COLO668 (cell line): ENCODE results near the gene OR2W1.
A peak's percentile ranks its signal among the peaks of the same experiment; 100 is the strongest.

ENCODE experiments used
- DNase-seq: peaks from one replicate; lab custom pipeline; 2025; ENCODE audit not compliant: unreplicated experiment; lab: John Stamatoyannopoulos, UW

OR2W1 gene, protein sequence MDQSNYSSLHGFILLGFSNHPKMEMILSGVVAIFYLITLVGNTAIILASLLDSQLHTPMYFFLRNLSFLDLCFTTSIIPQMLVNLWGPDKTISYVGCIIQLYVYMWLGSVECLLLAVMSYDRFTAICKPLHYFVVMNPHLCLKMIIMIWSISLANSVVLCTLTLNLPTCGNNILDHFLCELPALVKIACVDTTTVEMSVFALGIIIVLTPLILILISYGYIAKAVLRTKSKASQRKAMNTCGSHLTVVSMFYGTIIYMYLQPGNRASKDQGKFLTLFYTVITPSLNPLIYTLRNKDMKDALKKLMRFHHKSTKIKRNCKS

DNA sequence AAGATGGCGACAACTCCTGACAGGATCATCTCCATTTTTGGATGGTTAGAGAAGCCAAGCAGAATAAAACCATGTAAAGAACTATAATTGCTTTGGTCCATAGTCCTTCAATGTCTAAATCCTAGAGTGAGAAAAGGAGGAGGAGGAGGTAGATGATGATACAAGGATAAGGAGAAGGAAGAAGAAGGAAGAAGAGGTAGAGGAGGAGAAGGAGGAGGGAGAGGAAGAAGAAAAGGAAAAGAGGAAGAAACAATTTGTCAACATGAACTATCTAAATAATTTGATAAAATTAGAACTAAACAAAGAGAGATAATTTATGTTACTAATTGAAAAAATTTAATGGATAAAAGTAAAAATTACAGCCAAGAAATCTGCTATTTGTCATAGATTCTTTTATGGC lies at the start of gene OR2W1:
TSS of gene OR2W1 (minus strand) at position 101 of the 400 bp plus-strand sequence. CDS start at position 101, 0 bp downstream.
- no peak for DNase-seq

DNA sequence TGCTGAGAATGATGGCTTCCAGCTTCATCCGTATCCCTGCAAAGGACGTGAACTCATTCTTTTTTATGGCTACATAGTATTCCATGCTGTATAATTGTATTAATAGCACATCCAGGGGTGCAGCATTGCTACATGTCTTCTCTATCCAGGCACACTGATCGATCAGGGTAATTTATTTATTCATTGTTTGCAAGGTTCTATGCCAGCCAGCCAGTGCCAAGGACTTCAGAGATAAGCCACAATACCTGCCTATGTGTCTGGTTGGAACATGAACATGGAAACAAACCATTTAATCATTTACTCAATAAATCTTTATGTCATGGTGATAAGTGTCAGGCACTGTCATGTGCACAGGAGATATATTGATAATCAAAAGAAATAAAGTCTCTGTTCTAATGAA lies 48.0 kb upstream of the OR2W1 start:
- no peak for DNase-seq

DNA sequence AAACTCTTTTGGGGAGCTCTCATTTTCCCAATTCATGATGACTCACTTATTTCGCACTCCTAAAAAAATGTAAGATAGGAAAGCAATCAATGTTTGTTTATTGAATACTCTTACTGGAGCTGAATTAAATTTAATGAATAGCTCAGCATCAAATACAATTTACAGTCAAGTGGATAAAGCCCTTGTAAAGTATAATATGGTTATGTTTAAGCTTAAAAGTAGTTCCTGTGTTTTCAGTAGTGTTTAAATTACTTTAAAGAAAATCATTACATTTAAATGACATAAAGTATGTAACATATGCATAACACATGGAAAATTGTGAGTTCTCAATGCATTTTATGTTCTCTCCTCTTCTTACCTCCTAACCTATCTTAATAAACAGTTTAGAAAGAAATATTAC lies 42.2 kb upstream of the OR2W1 start, which contains the start of gene OR2B3:
TSS of gene OR2B3 (minus strand) at position 101 of the 400 bp plus-strand sequence. CDS start at position 36, 65 bp downstream.
- DNase-seq, result no peak

DNA sequence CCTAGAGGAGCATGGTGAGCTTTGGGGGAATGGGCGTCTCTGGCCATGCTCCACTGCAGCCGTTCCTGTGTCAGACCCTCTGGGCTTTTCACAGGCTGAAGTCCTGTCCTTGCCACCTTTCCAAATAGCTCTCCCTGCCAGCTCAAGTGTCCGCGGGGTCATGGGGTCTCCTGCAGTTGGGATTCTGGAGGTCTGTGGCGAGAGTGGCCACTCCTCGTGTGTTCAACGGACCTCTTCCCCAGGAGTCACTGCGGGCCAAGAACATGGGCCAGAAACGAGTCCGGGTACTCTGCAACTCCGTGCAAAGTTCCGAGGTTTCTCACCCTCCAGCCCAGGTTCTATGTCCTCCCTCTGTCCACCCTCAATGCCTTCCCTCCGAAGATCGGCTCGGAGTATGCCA lies 37.5 kb upstream of the OR2W1 start:
- no peak for DNase-seq

DNA sequence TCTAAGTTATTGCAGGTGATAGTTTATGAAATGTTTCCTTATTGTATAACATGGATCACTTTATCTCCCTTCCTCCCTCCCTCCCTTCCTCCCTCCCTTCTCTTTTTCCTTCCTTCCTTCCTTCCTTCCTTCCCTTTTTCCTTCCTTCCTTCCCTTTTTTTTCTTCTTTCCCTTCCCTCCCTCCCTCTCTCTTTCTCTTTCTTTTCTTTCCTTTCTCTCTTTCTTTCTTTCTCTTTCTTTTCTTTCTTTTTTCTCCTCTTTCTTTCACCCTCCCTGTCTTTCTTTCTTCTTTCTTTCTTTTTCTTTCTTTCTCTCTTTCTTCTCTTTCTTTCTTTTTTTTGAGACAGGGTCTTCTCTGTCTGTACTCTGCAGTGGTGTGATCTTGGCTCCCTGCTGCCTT lies 36.3 kb upstream of the OR2W1 start:
- DNase-seq, result no peak

DNA sequence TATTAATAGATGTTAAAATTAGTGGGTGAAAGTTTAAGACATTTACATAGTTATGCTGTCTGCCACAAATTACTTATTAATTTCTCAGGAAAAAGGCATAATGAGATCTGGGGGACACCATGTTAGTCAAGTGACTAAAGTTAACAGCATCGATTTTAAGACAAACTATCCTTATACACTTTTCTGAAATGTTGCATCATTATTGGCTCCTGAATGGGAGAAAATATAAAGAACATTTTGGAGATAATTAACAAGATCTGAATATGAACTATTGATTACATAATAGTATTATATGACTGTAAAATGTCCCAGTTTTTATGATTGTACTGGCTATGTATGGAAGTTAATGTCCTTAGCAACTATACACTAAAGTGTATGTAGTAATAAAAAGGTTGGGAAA lies 34.2 kb upstream of the OR2W1 start:
- DNase-seq, result no peak

DNA sequence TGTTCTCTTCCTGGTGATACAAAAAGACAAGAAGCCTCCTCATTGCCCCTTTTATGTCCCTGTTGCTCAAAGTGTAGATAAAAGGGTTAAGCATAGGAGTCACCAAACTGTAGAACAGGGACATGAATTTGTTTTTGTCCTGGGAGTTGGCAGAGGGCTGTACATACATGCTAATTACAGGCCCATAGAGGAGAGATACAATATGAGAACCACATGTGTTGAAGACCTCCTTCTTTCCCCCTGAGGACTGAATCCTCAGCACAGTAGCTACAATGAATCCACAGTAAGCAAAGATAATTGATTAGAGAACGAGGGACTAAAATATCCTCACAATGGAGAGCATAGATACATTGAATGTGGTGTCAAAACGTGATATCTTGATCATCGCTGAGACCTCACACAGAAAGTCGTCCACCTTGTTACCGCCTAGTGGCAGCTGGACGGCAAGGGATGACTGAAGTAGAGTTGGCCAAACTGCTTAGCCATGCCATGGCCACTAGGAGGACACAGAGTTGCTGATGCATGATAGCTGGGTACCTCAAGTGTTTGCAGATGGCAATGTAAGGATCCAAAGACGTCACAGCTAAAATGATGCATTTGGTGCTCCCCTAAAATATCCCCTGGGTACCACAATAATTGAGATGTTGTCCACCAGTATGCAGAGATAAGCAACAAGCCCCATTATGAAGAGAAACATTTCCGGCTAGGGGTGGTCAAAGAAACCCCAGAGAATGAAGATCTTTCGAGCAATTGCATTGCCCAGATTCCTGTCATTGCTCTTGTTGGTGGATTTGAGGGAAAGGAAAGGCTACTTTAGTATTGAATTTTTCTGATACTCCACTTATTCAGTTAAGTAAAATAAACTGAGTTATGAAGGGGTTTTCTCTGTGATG lies 27.1 kb upstream of the OR2W1 start:
- peak; percentile 2 for DNase-seq

DNA sequence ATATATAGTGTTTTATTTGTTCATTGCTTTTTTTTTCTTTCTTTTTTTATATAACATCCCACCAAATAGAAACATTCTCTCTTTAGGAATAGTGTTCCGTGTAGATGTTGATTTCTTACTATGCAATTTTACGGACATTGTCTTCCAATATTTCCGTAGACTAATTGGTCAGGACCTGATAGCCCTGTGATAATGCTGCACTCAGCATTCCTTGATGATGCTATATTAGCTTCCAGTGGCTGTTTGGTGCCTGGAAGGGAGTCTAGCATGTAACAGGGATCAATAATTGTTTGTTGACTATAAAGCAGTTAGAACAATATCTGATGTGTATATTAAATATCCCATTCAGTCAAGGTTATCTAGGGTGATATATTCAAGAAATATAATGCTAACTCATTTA lies 6.7 kb upstream of the OR2W1 start:
- DNase-seq, result no peak

DNA sequence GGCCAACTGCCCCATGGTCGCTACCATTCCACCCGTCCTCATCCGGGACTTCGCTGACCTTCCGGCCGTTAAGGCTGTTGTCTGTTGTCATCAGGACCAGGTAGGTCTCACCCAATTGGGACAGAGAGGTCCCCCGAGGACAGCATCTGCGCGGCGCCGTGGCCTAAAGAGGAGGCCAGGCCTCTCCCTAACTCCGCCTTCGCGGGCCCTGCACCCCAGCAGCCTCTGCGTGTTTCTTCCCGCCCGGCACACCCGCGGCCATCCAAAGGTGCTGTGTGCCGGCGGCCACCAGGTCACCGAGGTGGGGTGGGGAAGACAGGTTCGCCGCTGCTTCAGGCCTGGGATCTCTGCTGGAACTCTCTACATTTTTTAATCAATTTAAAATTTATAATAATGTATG lies 9.0 kb downstream of the OR2W1 start:
- no peak for DNase-seq

DNA sequence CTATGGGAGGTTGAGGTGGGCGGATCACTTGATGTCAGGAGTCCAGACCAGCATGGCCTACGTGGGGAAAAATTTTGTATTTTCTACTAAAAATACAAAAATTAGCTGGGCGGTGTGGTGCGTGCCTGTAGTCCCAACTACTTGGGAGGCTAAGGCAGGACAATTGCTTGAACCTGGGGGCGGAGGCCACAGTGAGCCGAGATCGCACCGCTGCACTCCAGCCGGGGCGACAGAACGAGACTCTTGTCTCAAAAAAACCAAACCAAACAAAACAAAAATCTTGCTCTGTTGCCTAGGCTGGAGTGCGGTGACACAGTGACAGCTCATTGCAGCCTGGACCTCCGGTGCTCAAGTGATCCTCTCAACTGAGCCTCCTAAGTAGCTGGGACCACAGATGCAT lies 16.2 kb downstream of the OR2W1 start:
- DNase-seq, result no peak

DNA sequence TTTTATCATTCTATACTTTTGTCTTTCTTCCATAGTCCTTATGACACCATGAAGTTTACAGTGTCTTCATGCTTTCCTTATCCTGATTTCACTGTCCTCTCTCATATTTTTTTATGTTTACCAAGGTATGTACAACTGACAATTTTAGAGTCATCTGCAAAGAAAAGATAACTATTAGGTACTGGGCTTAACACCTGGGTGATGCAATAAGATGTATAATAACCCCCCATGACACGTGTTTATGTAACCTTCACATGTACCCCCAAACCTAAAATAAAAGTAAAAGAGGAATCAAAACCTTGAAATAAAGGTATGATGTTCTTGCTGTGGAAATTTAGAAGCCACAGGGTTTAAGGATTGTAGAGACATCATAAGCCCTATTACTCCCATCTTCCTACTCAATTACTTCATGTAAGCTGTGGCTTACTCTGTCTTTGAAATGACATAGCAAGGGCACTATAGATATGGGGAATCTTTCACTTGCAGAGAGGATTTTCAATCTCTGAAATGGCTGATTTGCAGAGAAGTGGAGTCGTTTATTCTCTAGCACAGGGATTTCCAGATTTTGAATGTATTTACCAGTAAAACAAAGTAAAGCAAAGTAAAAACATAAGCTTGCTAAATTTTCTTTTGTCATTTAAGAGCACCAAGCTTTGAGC lies 18.9 kb downstream of the OR2W1 start:
- DNase-seq, result no peak

DNA sequence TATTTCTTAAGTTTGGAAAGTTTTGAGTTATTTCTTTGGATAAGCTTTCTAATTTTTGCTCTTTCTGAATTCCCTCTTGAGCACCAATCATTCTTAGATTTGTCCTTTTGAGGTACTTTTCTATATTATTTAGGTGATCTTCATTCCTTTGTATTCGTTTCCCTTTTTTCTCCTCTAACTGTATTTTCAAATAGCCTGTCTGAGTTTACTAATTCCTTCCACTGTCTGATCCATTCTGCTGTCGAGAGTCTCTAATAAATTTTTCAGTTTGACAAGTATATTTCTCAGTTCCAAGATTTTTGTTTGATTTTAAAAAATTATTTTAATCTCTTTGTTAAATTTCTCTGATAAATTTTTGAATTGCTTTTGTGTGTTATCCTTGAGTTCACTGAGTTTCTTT lies 23.5 kb downstream of the OR2W1 start:
- DNase-seq, result no peak

DNA sequence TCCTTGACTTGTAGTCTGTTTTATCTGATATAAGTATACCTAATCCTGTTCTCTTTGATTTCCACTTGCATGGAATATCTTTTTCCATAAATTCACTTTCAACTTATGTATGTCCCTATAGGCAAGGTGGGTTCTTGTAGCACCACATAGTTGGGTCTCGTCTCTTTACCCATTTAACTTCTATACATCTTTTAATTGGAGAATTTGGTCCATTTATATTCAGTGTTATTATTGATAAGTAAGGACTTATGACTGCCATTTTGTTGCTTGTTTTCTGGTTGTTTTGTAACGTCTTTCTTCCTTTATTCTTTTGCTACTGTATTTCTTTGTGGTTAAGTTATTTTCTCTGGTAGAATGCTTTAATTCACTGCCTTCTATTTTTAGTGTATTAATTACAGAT lies 25.3 kb downstream of the OR2W1 start:
- no peak for DNase-seq

DNA sequence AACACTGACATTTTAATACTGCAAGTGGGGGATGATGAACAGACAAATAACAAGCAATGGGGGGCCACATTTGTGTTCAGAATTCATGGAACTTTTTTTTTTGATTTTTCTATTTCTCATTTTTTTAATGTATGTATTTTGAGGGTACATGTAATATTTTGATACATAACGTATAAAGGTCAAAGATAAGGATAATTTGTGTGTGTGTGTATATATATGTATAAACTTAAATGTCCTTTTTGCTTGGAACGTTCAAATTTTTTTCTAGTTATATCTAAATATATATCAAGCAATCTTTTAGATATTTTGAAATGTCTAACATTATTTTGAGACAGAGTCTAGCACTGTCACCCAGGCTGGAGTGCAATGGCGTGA lies 27.6 kb downstream of the OR2W1 start:
- DNase-seq, result no peak

DNA sequence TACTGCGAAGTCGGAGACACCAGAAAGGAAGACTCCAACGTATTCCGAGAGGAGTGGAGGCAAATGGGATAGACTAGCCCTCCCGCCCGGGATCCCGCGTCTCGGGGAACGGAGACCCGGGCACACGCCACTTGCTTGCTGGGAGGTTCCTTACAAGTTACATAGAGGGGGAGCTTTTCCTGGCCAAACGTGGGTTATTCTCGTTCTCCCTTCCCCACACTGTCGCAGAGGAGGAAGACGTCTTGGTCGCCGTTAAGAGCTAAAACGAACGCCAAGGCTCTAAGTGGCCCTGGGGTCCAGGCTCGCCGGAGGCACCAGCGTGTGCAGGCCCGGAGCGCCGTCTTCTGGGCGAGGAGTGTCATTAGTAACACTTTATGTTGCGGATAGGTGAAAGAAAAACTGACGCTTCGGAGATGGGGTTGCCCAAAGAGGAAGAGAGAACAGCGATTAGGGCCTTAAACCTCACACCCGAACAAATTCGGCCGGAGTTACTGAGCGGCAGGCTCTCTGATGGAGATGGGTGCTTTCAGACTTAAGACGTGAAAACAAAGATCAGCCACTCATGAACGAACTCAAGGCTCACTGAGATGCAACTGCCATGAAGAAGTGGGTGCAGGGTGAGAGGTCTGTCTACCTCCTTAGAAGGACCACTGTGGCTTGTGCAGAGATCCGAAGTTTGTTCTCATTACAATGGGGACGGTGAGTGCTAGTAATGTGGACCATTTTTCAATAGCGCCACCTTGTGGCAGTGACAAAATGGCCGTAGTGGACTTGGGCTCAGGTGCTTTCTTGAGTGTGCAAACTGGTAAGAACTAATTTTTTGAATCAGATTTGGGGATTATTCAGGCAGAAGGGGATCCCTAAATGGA lies 28.2 kb downstream of the OR2W1 start:
- peak; percentile 52 for DNase-seq

DNA sequence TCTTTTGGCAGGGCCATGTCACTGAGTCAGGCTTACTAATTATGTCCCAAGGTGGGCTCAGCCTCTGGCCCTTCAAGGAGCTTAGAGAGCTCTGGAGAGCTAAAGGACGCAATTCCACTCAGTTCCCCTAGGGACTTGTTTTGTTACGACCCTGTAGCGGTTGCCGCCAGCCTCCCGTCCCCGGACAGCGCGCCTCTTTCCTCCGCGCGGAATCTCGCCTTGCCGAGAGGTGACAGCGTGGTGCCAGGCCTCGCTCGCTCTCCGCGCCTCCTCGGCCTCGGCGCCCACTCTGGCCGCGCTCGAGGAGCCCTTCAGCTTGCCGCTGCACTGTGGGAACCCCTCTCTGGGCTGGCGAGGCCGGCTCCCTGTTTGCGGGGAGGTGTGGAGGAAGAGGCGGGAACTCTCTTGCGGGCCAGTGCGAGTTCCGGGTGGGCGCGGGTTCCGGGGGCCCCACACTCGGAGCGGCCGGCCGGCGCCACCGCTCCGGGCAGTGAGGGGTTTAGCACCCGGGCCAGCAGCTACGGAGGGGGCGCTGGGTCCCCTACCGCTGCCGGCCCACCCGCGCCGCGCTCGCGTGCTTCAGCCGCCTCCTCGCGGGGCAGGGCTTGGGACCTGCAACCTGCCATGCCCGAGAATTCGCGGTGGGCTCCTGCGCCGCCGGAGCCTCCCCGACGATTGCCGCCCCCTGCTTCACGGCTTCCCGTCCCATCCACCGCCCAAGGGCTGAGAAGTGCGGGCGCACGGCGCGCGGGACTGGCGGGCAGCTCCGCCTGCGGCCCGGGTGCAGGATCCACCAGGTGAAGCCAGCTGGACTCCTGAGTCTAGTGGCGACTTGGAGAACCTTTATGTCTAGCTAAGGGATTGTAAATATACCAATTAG lies 30.0 kb downstream of the OR2W1 start:
- no peak for DNase-seq

DNA sequence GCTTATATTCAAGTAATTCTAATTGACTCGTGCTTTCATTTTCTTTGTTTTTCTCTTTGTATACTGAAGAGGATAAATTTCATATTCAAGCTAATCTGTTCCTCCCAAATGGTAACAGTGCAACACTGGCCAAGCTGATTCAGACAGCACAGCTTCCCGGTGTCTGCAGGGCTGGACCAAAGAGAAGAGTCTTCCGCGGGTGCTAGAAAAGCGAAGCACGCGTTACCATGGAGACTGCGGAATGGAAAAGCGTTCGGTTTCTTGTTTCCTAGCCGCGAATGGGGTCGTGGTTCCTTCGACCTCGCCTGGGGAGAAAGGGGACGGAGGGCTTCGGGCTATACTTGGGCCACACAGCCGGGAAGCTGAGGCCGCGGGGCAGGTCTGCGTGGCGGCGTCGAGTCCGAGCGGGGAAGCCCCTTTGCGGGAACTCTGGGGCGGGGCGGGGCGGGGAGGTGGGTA lies 33.7 kb downstream of the OR2W1 start:
- DNase-seq, result peak; percentile 12

DNA sequence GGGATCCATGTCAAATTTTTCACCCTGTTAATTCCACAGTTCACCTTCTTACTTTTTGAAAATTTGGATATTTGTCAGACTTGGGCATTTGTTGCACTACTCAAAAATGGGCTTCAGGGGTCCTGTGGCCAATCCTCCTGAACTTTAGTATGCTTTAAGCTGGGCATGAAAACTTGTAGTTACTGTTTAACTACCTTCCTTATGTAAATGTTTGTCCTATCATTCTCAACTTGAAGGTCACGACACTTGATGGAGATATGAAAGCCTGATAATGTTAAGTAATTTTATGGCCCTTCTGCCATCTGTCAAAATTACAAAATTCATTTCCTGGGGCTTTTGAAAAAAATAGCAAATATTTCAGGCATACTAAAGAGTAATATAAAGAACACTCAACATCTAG lies 35.6 kb downstream of the OR2W1 start:
- DNase-seq, result no peak

DNA sequence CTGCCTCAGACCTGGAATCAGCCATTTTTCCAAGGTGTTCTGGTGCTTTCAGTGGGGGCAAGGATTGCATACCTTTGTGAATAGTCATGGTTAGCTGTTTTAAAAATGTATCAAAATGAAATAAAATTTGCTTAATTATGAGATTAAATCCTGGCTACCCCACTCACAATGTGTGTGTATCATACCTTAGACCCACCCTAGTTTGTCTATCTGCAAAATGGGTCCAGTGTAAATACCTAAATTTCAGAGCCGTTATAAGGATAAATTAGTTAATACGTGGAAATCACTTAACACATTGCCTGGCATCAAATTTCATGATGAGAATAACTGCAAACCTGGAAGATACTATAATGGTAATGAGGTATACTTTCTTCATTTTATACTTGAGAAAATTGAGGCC lies 36.9 kb downstream of the OR2W1 start:
- DNase-seq, result no peak
